ENCODE results near the gene PPARG.
A peak's percentile ranks its signal among the peaks of the same experiment; 100 is the strongest.

Gene PPARG

GRCh38 chr3:12449889-12450682 is 161.2 kb downstream of the PPARG start:
- Histone ChIP-seq H2BK12ac (ENCODE audit: low read length in 2 of 2) (no peak overlapping the region), H3K27ac (ENCODE audit: low read length, poor library complexity, severe bottlenecking) (no peak overlapping the region), H3K27me3 (ENCODE audit: control insufficient read depth in 1 of 2, insufficient read depth in 1 of 2, low read length in 2 of 2) (no peaks in the 10 kb centered on the region), H2AK5ac (ENCODE audit: low read length, severe bottlenecking) (no peak overlapping the region), H2AFZ (ENCODE audit: low read depth, low read length) (no peak overlapping the region), H3K14ac (ENCODE audit: low read length in 2 of 2) (no peak overlapping the region), H2BK5ac (ENCODE audit: low read depth, low read length, poor library complexity, severe bottlenecking) (no peak overlapping the region), H3K4me1 (ENCODE audit: control insufficient read depth, insufficient read depth, low read depth, low read length) (peaks cover 18% of the 10 kb centered on the region), H3K9ac (ENCODE audit: low read length) (no peak overlapping the region), H3K18ac (ENCODE audit: low read depth in 1 of 2, low read length in 2 of 2) (no peak overlapping the region), H2BK15ac (ENCODE audit: low read depth, poor library complexity, severe bottlenecking) (no peak overlapping the region), H4K91ac (ENCODE audit: low read length) (no peak overlapping the region), H3K4me3 (ENCODE audit: insufficient read depth in 1 of 2, low read depth in 1 of 2, low read length in 2 of 2) (no peak overlapping the region), H3K9me3 (ENCODE audit: control insufficient read depth, low read length) (peaks cover 3% of the 10 kb centered on the region), H4K8ac (ENCODE audit: low read length) (no peak overlapping the region), H3K23ac (ENCODE audit: low read length in 2 of 2) (no peak overlapping the region), H3K79me1 (replicated peaks; ENCODE audit: low read length, poor library complexity, severe bottlenecking) (no peaks in the 10 kb centered on the region), H3K4ac (ENCODE audit: low read depth in 1 of 2, low read length in 2 of 2) (no peak overlapping the region), H2BK120ac (ENCODE audit: low read depth, low read length) (no peak overlapping the region), H3K4me2 (ENCODE audit: low read length, poor library complexity, severe bottlenecking) (no peak overlapping the region), H3K36me3 (ENCODE audit: control insufficient read depth in 1 of 2, insufficient read depth in 2 of 2, low read depth in 1 of 2, low read length in 2 of 2) (no peaks in the 10 kb centered on the region)
- no peak for DNase-seq
- 94% methylated on average over 8 of the region's 8 CpGs for WGBS

- Histone ChIP-seq H3K4me2 (ENCODE audit: low read length, poor library complexity, severe bottlenecking) (no peak overlapping the region), H3K23ac (ENCODE audit: low read length in 2 of 2) (no peak overlapping the region), H2BK120ac (ENCODE audit: low read depth, low read length) (no peak overlapping the region), H3K4ac (ENCODE audit: low read depth in 1 of 2, low read length in 2 of 2) (no peak overlapping the region), H3K18ac (ENCODE audit: low read depth in 1 of 2, low read length in 2 of 2) (no peak overlapping the region), H3K14ac (ENCODE audit: low read length in 2 of 2) (no peak overlapping the region), H3K27ac (ENCODE audit: low read length, poor library complexity, severe bottlenecking) (no peak overlapping the region), H2AFZ (ENCODE audit: low read depth, low read length) (no peak overlapping the region), H3K27me3 (ENCODE audit: control insufficient read depth in 1 of 2, insufficient read depth in 1 of 2, low read length in 2 of 2) (no peaks in the 10 kb centered on the region), H3K9ac (ENCODE audit: low read length) (no peak overlapping the region), H3K4me1 (ENCODE audit: control insufficient read depth, insufficient read depth, low read depth, low read length) (peaks cover 10% of the 10 kb centered on the region), H4K91ac (ENCODE audit: low read length) (no peak overlapping the region), H2BK15ac (ENCODE audit: low read depth, poor library complexity, severe bottlenecking) (no peak overlapping the region), H3K36me3 (ENCODE audit: control insufficient read depth in 1 of 2, insufficient read depth in 2 of 2, low read depth in 1 of 2, low read length in 2 of 2) (no peaks in the 10 kb centered on the region), H2BK12ac (ENCODE audit: low read length in 2 of 2) (no peak overlapping the region), H2BK5ac (ENCODE audit: low read depth, low read length, poor library complexity, severe bottlenecking) (no peak overlapping the region), H4K8ac (ENCODE audit: low read length) (no peak overlapping the region), H3K79me1 (replicated peaks; ENCODE audit: low read length, poor library complexity, severe bottlenecking) (no peaks in the 10 kb centered on the region), H3K4me3 (ENCODE audit: insufficient read depth in 1 of 2, low read depth in 1 of 2, low read length in 2 of 2) (no peak overlapping the region), H2AK5ac (ENCODE audit: low read length, severe bottlenecking) (no peak overlapping the region), H3K9me3 (ENCODE audit: control insufficient read depth, low read length) (peaks cover 3% of the 10 kb centered on the region)
- WGBS: 89% methylated on average over 5 of the region's 5 CpGs
- no peak for DNase-seq
Measured at GRCh38 chr3:12451481-12451880, 162.6 kb downstream of the PPARG start.

GRCh38 chr3:12451960-12452359 is 163.1 kb downstream of the PPARG start:
- Histone ChIP-seq H2AFZ (ENCODE audit: low read depth, low read length) (no peak overlapping the region), H3K14ac (ENCODE audit: low read length in 2 of 2) (no peak overlapping the region), H2BK120ac (ENCODE audit: low read depth, low read length) (no peak overlapping the region), H3K18ac (ENCODE audit: low read depth in 1 of 2, low read length in 2 of 2) (no peak overlapping the region), H3K79me1 (replicated peaks; ENCODE audit: low read length, poor library complexity, severe bottlenecking) (no peaks in the 10 kb centered on the region), H3K36me3 (ENCODE audit: control insufficient read depth in 1 of 2, insufficient read depth in 2 of 2, low read depth in 1 of 2, low read length in 2 of 2) (no peaks in the 10 kb centered on the region), H3K23ac (ENCODE audit: low read length in 2 of 2) (no peak overlapping the region), H4K8ac (ENCODE audit: low read length) (no peak overlapping the region), H4K91ac (ENCODE audit: low read length) (no peak overlapping the region), H2BK12ac (ENCODE audit: low read length in 2 of 2) (no peak overlapping the region), H3K4me1 (ENCODE audit: control insufficient read depth, insufficient read depth, low read depth, low read length) (peaks cover 10% of the 10 kb centered on the region), H3K9me3 (ENCODE audit: control insufficient read depth, low read length) (peaks cover 3% of the 10 kb centered on the region), H3K27me3 (ENCODE audit: control insufficient read depth in 1 of 2, insufficient read depth in 1 of 2, low read length in 2 of 2) (no peaks in the 10 kb centered on the region), H2BK15ac (ENCODE audit: low read depth, poor library complexity, severe bottlenecking) (no peak overlapping the region), H2AK5ac (ENCODE audit: low read length, severe bottlenecking) (no peak overlapping the region), H3K4ac (ENCODE audit: low read depth in 1 of 2, low read length in 2 of 2) (no peak overlapping the region), H3K9ac (ENCODE audit: low read length) (no peak overlapping the region), H3K4me2 (ENCODE audit: low read length, poor library complexity, severe bottlenecking) (no peak overlapping the region), H2BK5ac (ENCODE audit: low read depth, low read length, poor library complexity, severe bottlenecking) (no peak overlapping the region), H3K4me3 (ENCODE audit: insufficient read depth in 1 of 2, low read depth in 1 of 2, low read length in 2 of 2) (no peak overlapping the region), H3K27ac (ENCODE audit: low read length, poor library complexity, severe bottlenecking) (no peak overlapping the region)
- 63% methylated on average over 1 of the region's 1 CpG for WGBS
- DNase-seq: no peak

DNA sequence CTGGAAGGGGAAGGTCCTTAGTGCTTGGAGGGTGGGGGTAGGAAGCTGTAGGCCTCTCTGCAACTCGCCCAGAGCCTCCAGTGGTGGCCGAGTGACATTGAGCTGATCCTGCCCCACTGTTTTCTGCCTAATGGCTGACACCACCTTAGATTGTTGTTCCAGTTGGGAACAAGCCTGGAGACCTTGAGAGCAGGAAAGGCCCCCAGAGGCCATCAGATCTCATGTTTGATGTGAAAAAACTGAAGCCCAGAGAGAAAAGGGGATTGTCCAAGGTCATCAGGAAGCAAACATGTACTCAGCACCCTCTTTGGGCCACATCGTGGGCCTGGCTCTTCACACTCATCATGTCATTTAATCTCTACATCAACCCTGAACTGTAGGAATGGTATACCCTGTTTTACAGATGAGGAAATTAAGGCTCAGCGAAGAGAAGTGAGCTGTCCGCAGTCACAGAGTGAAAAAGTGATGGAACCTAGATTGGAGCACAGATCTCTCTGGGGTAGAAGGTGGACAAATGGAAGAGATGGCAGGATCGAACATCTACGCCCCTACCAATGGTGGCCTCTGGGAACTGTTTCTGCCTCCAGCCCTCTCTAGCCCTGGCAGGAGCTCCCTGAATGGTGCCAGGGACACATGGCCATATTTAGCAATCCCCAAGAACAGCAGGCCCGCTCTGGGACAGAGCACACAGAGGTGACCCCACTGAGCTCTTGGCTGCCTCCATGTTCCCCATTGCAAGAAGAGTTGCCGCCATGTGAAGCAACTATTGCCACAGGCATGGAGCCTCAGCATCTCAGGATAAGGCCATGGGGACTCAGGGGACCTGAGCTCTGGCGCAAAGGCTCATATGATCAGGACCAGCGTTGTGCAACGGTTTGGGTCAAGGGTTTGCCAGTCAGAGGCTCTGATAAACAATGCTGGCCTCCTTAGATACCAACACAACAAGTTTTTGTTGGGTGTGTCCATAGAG is 163.8 kb downstream of the PPARG start:
- no peaks in the 10 kb centered on the region for H3K79me1 ChIP-seq (replicated peaks; ENCODE audit: low read length, poor library complexity, severe bottlenecking)
- H4K91ac ChIP-seq (ENCODE audit: low read length): no peak overlapping the region
- H3K4ac ChIP-seq (ENCODE audit: low read depth in 1 of 2, low read length in 2 of 2): no peak overlapping the region
- H3K27me3 ChIP-seq (ENCODE audit: control insufficient read depth in 1 of 2, insufficient read depth in 1 of 2, low read length in 2 of 2): no peaks in the 10 kb centered on the region
- H2AK5ac ChIP-seq (ENCODE audit: low read length, severe bottlenecking): no peak overlapping the region
- H3K9ac ChIP-seq (ENCODE audit: low read length): no peak overlapping the region
- H2BK5ac ChIP-seq (ENCODE audit: low read depth, low read length, poor library complexity, severe bottlenecking): no peak overlapping the region
- peak overlapping the region in 1 of 2 experiments; percentile 26 for H3K23ac ChIP-seq (ENCODE audit: low read length in 2 of 2)
- WGBS: 87% methylated on average over 11 of the region's 12 CpGs
- no peak overlapping the region for H2BK12ac ChIP-seq (ENCODE audit: low read length in 2 of 2)
- no peak for DNase-seq
- H3K9me3 ChIP-seq (ENCODE audit: control insufficient read depth, low read length): peaks cover 3% of the 10 kb centered on the region
- H2AFZ ChIP-seq (ENCODE audit: low read depth, low read length): no peak overlapping the region
- peaks cover 10% of the 10 kb centered on the region for H3K4me1 ChIP-seq (ENCODE audit: control insufficient read depth, insufficient read depth, low read depth, low read length)
- H4K8ac ChIP-seq (ENCODE audit: low read length): no peak overlapping the region
- H3K4me3 ChIP-seq (ENCODE audit: insufficient read depth in 1 of 2, low read depth in 1 of 2, low read length in 2 of 2): no peak overlapping the region
- H3K18ac ChIP-seq (ENCODE audit: low read depth in 1 of 2, low read length in 2 of 2): no peak overlapping the region
- no peak overlapping the region for H2BK15ac ChIP-seq (ENCODE audit: low read depth, poor library complexity, severe bottlenecking)
- H3K4me2 ChIP-seq (ENCODE audit: low read length, poor library complexity, severe bottlenecking): no peak overlapping the region
- no peak overlapping the region for H3K14ac ChIP-seq (ENCODE audit: low read length in 2 of 2)
- H3K36me3 ChIP-seq (ENCODE audit: control insufficient read depth in 1 of 2, insufficient read depth in 2 of 2, low read depth in 1 of 2, low read length in 2 of 2): no peaks in the 10 kb centered on the region
- H2BK120ac ChIP-seq (ENCODE audit: low read depth, low read length): no peak overlapping the region
- no peak overlapping the region for H3K27ac ChIP-seq (ENCODE audit: low read length, poor library complexity, severe bottlenecking)

Measured in mesenchymal stem cell (in vitro differentiated cells and primary cell).